Activated effector memory CD4-positive, alpha-beta T cell treated with anti-CD3 and anti-CD28 coated beads, Interleukin-2, amount 50 U/mL, for 16 hours (primary cell): ENCODE results near the gene AEBP1.

Experiments used
- DNase-seq: peaks from one replicate; pipeline ENCODE4 v3.0.0-alpha.2; 2020

The AEBP1 gene

DNA sequence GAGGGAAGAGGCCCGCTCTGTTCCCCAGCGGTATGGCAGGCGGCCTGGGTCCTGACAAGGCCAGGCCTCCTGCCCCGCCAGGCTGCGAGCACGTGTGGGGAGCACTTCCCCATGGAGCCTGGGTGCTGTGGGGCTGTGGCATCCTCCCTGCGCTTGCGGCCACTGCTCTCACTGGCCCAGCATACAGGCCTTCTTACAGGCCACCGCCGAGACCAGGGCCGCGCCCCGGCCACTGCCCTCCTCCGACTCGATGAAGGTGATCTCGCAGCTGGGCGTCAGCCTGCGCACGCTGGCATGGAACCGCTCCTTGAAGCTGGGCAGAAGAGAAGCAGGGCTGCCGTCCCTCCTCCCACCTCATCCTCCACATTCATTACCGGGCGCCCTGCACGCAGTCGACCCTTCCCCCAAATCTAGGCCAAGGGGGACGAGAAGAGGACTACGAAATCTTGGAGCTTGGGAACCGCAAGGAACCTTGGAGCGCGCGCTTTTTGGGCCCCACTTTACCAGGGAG, 40.9 kb downstream of the AEBP1 start:
- DNase-seq = peak; percentile 56

DNA sequence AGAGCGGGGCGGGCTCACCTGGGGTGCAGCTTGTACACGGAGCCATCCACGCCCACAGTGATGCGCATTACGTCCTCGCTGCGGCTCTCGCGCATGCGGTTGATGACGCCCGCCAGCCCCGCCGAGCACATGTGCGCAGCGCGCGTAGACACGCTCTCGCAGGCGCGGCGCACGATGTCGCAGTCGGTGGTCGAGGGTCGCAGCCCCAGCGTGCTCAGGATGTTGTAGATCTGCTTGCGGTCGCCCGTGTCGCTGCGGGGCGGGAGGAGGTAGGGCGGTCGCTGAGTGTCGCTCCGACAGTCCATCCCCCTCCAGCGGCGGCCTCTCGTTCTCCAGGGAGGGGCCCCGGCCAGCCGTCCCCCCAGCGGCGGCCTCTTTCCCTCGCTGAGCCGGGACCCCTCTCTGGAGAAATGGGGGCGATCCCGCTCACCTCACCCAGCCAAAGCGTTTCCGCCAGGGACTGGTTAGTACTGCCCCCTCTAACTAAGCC, 41.4 kb downstream of the AEBP1 start:
- peak; percentile 83 for DNase-seq

DNA sequence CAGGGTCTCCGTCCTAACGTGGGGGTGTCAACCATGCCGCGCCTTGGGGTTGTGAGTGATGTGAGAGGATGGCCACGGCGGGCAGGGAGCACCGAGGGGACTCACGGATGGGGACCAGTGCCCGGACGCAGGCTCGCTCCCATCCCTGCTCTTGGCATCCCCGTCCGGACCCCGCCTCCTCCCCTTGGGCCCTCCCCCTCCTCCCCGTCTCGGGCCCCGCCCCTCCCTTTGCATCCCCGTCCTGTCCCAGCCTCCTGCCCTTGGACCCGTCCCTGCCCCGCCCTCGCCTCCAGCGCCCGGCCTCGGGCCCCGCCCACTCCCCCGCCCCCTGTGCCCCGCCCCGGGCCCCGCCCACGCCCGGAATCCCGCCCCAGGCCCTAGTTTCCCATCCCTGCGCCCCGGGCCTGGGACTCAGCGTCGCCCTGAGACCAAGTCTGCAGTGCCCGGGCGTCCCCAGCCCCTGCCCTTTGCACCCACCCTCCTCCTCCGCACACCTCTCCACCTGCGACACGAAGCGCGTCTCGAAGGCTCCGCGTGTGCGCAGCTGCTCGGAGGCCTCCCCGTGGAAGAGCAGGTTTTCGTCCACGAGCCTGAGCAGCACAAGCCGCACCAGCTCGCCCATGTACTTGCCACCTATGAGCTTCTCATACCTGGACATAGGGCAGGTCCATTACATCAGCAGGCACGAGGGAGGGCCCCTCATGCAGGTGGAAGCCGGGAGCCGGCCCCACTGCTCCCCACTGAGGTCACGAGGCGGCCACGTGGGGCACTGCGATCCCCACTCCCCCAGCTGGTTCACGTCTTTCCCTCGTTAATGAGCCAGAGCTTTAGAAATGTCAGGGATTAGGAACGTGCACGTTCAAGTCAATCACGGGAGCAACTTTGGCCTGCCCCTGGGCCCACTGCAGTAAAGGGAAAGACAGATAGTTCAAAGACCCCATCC, 42.1 kb downstream of the AEBP1 start:
- peak; percentile 81 for DNase-seq

DNA sequence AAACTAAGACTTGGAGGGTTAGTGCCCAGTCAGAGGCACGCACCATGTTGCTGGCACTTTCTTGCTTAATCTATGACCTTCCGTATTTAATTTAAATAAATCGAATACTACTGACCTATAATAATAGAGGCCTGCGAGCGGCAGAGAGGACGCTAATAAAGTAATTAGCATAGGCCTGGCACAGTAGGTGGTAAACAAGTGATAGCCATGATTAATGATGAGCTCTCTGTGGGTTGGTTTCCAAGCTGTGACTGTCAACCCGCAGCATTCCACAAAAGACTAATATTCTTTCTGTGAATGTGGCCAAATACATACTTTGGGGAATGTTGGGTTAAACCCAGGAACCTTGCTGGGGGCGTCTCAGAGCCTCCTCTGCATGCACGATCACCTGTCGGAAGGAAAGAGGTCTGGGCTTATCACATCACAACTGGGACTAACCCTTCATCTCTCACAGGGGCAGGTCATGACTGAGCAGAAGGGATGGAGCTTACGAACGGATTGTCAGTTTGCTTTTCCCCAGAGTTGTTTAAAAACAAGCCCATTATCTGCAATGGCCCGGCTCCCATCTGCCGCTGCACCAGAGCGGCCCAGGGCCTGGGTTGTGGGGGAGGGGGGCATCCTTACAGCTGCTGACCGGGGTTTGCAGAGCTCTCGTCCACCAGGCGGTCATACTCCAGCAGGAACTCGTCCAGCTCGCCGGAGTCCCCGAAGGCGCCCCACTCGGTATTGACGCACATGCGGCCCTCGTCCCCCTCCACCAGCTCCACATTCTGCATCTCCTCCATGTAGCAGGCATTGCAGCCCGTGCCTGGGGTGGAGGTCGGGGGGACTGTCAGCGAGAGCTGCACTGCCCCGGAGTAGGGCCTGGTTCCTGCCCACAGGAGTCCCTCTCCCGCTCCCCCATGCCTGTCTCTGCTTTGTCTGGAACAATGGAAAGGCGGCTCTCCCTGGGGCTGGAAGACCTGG, 43.2 kb downstream of the AEBP1 start:
- peak; percentile 55 for DNase-seq

DNA sequence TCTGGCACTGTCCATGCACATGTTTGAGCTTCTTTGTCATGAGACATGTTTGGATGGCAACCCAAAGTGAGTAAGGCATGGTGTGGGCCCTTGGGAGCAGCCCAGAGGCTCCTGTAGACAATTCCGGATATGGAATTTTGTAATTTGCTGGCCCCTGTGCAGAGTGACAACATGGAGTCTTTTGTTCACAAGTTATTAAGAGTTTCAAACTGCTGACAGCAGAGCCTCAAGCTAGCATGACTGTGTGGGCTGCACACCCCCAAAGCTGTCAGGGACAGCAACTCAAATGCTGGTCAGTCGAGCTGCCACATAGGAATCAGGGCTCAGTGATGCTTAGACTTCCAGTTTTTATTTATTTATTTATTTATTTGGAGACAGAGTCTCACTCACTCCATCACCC, 44.0 kb downstream of the AEBP1 start:
- no peak for DNase-seq

DNA sequence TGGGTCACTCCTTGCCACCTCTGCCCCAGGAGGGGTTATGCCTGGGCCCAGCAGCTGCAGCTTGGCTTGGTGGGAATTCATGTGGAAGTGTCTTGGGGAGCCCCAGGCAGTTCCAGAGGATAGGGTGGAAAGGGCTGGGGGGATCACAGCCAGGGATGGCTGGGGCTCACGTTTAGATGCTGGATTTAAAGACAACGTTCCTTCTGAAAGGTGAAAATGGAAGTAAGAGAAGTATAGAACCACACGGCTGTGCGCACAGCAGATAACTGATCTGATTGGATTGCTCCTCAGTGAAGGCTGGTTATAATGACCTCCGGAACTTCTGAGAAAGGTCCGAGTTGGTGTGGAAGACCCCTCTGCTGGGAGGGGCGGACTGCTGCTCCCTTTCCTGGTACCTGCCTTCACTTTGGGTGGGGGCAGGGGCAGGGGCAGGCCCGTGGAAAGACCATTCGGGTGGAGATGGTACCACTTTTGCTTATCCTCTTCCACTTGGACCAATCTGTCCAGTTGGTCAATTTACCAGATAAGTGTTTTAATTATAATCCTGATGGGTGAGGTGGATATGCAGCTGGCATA, 44.9 kb downstream of the AEBP1 start:
- DNase-seq = no peak

DNA sequence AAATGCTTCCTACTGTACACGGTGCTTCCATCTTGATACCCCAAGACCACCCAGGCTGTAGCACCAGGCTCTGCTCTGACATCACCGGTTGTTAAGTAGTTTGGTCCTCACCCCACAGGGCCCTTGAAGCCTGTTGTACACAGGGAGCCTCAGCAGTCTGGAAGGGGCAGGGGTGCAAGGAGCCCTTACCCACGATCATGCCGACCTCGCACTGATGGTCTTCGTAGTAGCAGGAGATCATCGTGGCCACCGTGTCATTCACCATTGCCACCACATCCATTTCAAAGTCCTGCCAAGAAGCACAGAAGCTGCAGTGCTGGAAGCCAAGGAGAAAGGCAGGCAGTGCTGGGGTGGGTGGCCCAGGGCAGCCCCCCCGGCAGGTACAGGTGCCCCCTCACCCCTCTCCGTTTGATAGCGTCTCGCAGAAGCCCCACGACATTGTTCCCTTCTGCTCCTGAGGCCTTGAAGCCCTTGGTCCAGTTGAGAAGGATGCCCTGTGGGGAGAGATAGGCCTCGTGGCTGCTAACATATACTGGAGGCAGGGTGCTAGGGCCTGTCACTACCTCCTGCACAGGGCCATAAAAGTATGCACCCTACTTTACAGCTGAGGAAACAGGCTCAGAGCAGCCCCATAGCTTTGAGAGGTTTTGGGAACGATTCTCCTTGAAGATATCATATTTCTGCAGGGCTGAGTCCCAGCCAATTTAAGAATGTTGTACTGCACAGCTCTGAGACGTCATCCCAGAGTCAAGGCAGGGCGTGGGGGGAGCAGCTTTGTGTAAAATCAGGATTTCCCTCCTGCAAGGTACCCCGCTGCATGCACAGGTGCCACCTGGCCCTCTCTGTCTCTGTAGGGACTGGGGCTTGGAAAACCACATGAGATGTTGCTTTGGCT, 45.7 kb downstream of the AEBP1 start:
- DNase-seq = no peak

DNA sequence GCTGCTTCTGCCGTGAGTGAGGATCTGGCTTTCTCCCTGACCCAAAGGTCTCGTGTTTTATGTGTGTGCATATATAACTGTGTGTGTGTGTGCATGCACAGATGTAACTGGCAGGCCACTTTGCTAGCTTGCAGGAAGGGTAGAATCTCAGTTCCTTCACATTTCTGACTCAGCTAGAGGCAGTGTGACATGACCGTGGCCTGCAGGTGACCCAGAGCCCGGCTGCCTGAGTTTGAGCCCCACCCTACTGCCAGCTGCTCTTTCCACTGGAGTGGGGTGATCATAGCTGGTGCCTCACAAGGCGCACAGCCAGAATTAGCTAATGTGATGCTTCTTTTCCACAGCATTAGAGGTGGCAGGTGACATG, 46.3 kb downstream of the AEBP1 start:
- no peak for DNase-seq

DNA sequence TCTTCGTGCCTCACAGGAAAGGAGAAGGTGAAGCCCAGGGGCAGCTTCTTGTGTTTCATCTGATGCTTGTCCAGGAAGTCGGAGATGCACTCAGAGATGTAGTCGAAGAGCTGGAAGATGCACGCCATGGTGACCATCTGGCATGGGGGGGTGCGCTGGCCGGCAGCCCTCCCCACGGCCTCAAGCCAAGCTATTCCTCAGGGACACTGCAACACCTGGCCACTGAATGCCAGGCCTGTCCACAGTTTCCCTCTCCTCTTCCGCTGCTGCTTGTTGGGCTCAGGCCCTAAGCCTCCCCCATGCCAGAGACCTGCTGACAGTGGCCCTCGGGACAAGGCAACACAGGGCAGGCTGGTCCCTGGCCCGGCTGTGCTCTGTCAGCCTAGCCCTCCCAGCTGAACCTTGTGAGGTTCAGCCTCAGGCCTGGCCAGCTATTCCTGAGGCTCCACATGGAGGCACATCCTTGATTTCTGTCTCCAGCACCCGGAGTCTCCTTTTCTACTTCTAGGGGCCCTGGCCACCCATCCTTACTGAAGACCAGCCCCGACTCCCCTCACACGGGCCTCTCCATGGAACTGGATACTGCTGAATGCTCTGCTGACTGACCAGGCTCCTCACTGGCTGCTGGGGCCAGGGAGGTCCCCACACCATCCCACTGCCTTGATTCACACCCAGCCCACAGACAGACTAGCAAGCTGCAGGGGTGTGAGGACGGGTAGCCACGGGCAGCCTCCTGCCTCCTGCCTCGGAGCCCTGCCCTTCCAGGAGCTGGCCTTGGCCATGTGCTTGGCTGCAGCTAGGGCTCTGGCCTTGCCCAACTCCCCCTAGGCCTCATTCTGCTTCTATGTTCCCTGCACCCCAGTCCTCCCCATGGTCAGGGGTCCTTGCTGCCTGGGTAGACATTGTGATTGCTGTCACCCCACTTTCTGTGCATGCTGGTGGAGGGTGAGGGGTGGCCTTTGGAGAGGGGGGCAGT, 47.1 kb downstream of the AEBP1 start:
- DNase-seq = peak; percentile 25

DNA sequence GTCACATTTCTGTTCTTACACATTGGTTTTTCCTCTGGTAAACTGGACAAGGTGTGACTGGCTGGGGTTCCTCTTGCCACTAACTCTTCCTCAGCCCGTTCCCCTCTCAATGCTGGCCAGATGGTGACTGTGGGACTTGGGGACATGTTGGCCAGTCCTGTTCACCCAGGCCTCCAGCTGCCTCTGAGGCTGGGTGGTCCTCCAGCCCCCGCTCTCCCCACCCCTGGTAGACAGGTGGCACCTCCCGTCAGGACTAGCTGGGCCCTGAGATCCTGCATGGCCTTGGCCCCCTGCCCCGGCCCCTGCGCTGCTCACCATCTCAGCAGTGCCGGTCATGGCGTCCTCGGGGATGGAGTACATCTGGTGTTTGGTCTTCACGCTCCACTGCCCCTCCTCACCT, 47.8 kb downstream of the AEBP1 start:
- DNase-seq = peak; percentile 49

DNA sequence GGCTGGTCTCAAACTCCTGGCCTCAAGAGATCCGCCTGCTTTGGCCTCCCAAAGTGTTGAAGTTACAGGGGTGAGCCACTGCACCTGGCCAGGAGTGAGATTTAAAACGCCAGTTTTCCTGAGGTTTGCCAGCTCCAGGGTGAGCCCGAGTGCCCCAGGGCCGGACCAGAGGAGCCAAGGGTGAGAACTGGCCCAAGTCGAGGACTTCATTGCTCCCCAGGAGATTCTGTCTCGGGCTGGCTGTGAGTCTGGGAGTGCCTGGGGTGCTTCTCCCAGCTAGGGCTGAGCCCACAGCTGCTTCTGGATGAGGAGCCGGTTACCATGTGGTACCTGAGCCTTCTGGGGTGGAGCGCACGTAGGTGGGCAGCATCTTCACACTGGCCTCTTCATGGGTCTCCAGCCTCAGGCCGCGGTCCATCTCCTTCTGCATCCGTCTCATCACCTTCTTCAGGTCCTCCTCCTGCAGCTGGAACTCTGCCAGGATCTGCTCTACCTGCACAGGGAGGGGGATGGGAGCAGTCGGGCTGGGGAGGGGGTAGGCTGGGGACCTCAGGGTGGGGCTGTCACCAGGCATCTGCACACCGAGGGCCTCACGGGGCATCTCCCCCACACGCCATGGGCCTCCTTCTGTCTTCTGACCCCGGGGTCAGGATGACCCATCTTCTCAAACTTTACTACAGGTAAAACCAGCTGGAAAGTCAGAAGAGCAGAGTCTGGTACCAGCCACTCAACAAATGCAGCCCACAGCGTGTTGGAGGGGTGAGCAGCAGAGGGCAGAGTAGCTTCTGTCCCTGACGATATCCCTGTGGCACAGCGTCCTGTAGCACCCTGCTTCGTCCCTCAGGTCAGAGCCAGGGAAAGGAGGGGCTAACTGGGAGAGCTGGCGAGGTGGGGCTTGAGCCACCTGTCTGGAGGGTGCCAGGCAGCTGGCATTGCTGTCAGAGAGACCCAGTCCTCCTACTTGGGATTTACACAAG, 49.1 kb downstream of the AEBP1 start:
- DNase-seq = peak; percentile 37

DNA sequence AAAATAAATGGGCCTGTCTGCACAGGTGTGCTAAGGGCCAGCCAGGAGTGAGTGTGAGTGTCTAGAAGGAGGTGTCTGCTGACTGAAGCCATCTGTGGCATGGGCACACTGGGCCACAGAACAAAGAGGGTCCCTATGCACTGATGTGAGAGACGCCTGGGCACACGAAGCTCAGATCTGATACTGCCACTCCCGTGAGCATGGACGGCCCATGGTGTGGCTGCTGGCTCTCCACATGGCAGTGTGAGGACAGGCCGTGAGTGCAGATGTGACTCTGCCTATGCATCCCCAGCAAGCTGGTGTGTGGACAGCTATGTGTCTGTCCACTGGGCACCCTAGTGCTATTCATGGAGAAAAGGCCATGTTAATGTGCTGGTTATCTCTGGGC, 49.8 kb downstream of the AEBP1 start:
- DNase-seq = peak; percentile 54

DNA sequence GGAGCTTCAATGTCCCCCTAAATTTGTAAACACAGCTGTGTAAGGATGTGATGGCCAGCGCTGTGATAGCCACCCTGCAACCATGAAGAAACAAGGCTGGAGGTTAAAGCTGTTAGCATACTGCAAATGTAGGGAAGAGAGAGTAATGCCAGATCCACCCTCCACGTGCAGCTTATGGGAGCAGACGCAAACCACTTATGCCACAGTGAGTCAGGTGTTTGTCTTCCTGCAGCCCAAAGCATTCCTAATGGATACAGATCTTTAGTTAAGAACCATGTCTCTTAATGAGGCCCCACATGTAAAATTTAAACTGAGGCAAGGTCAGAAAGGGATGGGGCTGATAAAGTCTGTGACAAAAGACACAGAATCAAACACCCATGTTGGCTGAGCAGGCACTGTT, 50.6 kb downstream of the AEBP1 start:
- peak; percentile 33 for DNase-seq

DNA sequence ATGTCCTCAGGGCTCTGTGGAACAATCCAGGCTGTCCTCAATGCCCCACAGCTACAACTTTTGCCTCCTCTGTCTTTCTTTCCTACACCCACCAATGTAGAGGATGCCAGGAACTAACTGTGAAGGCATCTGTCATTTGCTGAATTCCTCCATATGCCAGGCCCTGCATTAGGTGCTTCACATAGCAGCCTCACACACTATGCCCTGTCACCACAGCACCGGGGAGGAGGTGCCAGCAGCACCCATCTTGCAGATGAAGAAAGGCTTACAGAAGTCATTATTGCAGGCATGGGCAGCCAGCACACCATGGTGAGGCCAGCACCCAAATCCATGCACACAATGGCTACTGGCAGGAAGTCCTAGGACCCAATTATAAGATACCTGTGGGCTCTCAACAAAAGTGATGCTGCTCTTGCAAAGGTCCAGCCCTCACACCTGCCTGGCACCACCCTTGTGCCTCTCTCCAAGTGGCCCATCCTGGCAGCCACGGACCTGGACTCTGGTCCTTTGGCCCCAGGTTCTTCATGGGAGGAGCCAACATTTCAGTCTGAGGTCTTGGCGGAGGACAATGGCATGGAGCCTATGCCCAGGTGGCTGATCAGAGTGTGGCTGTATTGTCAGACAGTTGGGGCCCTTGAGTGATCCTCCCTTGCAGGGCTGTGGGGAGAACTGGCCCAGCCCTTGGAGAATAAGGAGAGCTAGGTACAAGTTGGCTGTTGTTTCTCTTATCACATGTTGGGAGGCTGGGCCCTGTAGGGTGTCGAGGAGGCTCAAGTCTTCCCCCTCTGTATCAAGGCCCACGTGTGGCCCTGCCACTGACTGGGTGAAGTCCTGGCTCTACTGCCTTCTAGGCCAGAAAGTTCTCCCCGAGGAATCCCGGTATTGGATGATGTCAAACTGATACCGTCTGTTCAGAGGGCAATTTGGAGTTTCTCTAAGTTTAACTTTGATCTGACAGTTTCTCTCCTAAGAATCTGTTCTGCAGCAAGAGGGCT, 51.3 kb downstream of the AEBP1 start:
- peak; percentile 53 for DNase-seq

DNA sequence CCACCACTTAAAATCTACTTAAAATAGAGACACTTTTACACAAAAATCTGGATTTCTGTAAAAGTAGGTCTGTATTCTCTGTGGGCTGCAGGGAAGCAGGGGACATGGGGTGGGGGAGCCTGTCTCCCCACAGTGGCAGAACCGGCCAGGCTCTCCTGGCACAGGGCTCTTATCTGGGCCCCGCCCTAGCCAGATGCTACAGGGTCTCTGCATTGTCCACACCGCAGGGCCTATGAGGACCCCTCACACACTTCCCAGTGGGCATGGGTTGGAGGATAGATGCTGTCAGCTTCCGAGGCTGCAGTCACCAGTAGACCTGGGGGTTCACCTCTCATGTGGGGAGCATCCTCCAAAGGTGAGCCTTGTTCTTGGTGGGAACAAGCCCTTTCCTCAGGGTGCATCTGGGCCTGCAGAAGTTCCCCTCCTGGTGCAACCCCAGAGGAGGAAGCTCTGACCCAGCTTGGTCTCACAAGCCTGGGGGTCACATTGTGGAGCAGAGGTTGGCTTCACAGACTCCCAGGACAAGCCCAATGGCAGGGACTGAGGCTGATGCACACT, 52.4 kb downstream of the AEBP1 start:
- DNase-seq = peak; percentile 53

DNA sequence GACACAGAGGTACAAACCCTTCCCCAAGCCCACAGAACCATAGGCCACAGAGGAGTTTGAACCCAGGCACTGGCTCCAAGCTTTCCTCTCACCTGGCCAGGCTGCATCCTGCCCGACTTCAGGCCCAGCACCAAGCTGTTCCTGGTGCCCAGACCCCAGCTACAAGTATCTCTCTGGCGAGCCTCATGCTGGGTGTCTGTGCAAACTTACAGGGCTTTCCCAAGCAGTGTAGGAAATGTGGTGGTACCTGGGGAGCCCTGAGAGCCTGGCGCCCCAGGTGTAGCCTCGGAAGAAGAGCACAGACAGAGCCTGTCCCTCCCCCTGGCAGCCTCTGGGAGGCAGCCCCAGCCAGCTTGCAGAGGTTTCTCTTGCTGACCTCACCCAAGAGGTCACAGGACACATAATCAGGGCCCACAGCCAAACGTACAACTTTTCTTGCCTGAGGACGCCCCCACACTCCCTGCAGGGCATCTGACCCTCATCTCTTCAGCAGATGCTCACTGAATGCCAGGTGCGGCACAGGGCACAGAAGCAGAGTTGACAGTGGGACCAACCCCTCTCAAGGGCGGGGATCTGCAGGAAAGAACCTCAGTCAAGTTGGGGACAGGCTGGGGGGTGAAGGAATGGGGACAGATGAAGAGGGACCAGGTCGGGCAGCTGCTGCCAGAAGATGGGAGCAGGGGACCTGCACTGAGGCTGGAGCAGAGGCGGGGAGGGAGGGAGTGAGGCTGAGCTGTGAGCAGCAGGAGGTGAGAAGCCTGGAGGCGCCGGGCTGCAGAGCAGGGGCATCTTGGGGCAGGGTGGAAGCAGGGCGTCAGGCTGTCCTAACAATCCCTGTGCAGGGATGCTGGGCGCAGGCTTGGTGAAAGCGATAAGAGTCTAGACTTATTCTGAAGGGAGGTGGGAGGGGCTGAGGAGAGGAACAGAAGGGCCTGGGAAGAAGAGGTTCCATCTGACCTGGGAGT, 53.3 kb downstream of the AEBP1 start:
- DNase-seq = peak; percentile 56
